IPS-20b (cell line): ENCODE measurements around the gene FXYD5.

Experiments used
- H3K27ac ChIP-seq: one replicate; pipeline ENCODE4 v1.5.1; 2013; ENCODE audit warnings: low read length
- H3K27me3 ChIP-seq: 2 replicates; pipeline ENCODE4 v1.6.1; 2013; ENCODE audit warnings: mild to moderate bottlenecking, low read length, inconsistent platforms; ENCODE audit not compliant: insufficient read depth
- H3K36me3 ChIP-seq: 2 replicates; pipeline ENCODE4 v1.6.1; 2013; ENCODE audit warnings: low read depth, mild to moderate bottlenecking, inconsistent platforms, low read length, moderate library complexity; ENCODE audit not compliant: insufficient read depth
- H3K4me1 ChIP-seq: 2 replicates; pipeline ENCODE4 v1.6.1; 2013; ENCODE audit warnings: mild to moderate bottlenecking, control low read depth, inconsistent platforms, low read length, moderate library complexity; ENCODE audit not compliant: insufficient read depth
- H3K4me3 ChIP-seq: 2 replicates; pipeline ENCODE4 v1.5.1; 2013; ENCODE audit warnings: mild to moderate bottlenecking, low read length, inconsistent platforms
- H3K9ac ChIP-seq: 2 replicates; pipeline ENCODE4 v1.6.1; 2013; ENCODE audit warnings: low read depth, mild to moderate bottlenecking, inconsistent platforms, low read length, moderate library complexity
- H3K9me3 ChIP-seq: 2 replicates; pipeline ENCODE4 v1.6.1; 2013; ENCODE audit warnings: mild to moderate bottlenecking, low read depth, low read length, inconsistent platforms; ENCODE audit not compliant: insufficient read depth

FXYD5 gene

DNA sequence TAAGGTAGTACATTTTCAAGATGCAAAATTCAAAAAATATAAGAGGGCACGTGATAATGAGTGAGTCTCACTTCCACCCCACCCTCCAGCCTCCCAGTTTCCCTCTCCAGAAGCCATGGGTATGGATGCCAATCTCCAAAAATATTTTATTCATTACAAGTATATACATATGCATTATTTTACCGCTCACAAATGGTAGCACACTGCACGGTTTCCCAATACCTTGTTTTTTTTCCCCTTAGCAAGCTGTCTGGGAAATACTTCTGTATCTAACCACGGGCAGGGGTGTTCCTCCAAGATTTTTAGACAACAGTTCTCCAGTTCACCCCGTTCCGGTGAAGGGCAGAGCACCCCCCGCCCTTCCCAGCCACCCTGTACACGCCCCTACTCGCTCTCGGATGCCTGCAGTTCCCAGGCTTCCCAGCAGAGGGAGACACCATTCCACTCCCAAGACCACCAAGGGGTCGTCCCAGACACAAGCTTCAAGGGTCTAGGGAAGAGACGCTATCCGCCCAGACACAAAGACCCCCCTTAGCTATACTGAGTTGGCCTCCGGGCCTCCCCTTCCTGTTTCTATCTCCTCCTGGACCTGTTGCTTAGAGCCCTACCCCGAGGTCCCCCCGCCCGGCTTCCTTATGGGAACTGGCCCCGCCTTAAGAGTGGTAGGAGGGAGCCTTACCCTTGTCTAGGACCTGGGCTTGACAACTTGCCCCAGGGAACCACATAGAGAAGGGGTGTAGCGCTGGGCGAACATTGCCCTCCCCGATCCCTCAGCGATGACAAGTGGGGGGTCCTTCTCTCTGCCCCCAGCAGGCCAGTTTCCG lies 40.0 kb upstream of the FXYD5 start:
- Histone ChIP-seq H3K9ac (no peak overlapping the region), H3K27ac (no peak overlapping the region), H3K36me3 (no peaks in the 10 kb centered on the region), H3K27me3 (no peaks in the 10 kb centered on the region; the same call in 1 of the 2 replicates), H3K4me3 (peak overlapping the region; percentile 67), H3K4me1 (peaks cover 5% of the 10 kb centered on the region; the same call in 1 of the 2 replicates), H3K9me3 (no peaks in the 10 kb centered on the region)

DNA sequence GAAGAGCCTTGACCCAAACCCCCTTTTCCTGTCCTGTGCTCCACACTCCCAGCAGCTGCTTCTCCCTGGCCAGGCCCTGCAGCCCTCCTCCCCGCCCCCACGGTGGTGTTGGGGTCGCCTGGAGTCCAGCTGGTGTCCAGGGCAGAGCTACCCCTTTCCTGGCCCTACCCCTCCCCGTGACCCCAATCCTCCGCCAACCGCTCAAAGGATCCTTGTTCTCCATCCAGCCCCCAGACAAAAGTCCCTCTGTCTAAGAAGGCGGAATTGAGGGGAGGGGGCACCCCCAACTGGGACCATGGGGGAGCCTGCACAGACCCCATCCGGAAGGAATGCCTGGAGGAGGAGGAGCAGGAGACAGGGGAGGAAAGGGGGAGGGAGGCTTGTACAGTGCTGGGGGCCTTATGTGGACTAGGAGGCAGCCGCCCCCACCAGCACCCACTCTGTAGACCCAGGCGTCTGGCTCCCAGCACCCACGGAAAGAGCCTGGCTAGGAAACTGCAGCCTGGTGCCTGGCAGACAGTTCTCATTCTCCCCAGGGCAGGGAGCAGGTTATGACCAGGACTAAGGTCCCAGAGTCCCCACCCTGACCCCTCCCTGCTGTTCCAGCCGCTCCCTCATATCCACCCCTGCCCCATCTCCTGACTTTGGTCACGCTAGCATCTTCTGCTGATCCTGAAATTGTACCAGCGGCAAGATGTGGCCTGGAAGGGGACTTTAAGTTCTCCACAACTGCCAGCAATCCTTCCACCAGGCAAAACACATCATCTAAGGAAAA lies 39.2 kb upstream of the FXYD5 start, which contains the start of gene FXYD3:
FXYD3 (plus strand) TSS at position 647 of the 775 bp plus-strand sequence. CDS start 3,554 bp downstream, outside the sequence.
- Histone ChIP-seq H3K36me3 (no peaks in the 10 kb centered on the region), H3K27ac (no peak within 1 kb of the TSS), H3K4me1 (peaks cover 5% of the 10 kb centered on the region; the same call in 1 of the 2 replicates), H3K9me3 (no peaks in the 10 kb centered on the region), H3K9ac (no peak within 1 kb of the TSS), H3K27me3 (no peaks in the 10 kb centered on the region; the same call in 1 of the 2 replicates), H3K4me3 (peak within 1 kb of the TSS; percentile 67)

DNA sequence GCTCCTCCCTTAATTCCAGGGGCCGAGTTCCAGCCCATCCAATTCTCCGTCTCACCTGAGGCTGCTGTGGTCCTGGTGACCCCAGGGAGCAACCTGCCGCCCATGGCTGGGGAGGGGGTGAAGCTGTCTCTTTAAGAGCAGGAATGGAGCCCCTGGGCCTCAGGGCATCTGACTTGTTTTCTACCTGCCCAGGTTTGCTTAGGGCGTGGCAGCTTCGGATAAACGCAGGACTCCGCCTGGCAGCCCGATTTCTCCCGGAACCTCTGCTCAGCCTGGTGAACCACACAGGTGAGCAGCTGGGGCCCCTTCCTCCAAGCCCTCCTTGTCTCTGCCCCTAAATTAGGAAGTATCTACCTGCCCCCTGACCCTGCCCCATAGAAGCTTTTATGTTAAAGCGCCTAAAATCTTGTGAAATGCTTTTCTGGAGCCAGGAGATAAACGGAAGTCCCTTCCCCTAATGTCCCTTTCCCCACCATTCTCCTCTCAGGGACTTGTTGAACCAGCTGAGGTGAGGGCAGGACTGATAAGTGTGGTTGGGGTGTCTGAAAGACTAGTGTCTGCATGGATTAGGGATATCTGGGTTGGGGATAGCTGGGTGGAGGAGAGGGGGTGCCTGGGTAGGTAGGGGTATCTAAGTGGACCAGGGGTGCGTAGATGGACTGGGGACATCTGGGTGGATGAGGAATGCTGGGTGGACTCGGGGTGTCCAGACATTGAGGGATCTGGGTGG lies 38.3 kb upstream of the FXYD5 start:
- H3K9ac ChIP-seq = no peak overlapping the region
- H3K4me1 ChIP-seq = peaks cover 5% of the 10 kb centered on the region; the same call in 1 of the 2 replicates
- no peak overlapping the region for H3K4me3 ChIP-seq
- no peaks in the 10 kb centered on the region; the same call in 1 of the 2 replicates for H3K27me3 ChIP-seq
- H3K36me3 ChIP-seq = no peaks in the 10 kb centered on the region
- no peaks in the 10 kb centered on the region for H3K9me3 ChIP-seq
- no peak overlapping the region for H3K27ac ChIP-seq

DNA sequence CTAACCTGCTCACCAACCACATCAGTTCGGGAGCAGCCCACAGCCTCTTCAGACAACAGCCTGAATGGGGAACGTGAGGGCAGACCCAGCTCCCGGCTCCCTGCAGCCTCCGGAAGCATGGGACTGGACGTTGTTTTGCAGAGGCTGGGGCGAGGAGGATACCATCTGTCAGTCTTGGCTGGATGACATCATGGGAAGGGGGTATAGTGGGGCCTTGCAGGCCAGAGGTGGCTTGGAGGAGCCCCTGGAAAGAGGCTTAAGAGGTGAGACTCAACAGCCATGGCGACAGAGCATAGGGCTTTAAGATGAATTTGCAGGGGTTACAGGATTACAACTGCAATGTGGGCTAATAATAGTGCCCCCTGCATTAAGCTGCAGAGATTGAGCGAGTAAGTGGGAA lies 37.4 kb upstream of the FXYD5 start:
- peaks cover 5% of the 10 kb centered on the region; the same call in 1 of the 2 replicates for H3K4me1 ChIP-seq
- H3K27ac ChIP-seq = no peak overlapping the region
- H3K9ac ChIP-seq = no peak overlapping the region

DNA sequence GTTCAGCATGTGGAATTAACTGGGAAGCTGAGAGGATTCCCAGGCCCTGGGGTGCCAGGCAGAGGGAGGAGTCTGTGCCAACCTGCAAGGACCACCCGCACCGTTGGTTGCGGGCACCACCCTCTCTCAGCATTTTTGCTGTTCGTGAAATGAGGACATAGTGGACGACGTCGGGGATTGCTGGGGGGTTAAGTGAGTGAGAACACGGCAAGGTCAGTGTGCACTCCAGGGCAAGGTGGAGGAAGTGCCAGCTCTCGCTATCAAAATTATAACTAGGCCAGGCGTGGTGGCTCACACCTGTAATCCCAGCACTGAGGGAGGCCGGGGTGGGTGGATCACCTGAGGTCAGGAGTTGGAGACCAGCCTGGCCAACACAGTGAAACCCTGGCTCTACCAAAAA lies 36.7 kb upstream of the FXYD5 start:
- no peaks in the 10 kb centered on the region for H3K36me3 ChIP-seq
- H3K27ac ChIP-seq = no peak overlapping the region
- H3K9me3 ChIP-seq = no peaks in the 10 kb centered on the region
- H3K4me3 ChIP-seq = no peak overlapping the region
- H3K9ac ChIP-seq = no peak overlapping the region
- peaks cover 6% of the 10 kb centered on the region; the same call in 1 of the 2 replicates for H3K4me1 ChIP-seq
- H3K27me3 ChIP-seq = no peaks in the 10 kb centered on the region; the same call in 1 of the 2 replicates

More for the DNA sequence above, 37.4 kb upstream of the FXYD5 start:
- Histone ChIP-seq H3K27me3 (no peaks in the 10 kb centered on the region; the same call in 1 of the 2 replicates), H3K36me3 (no peaks in the 10 kb centered on the region), H3K4me3 (no peak overlapping the region), H3K9me3 (no peaks in the 10 kb centered on the region)

DNA sequence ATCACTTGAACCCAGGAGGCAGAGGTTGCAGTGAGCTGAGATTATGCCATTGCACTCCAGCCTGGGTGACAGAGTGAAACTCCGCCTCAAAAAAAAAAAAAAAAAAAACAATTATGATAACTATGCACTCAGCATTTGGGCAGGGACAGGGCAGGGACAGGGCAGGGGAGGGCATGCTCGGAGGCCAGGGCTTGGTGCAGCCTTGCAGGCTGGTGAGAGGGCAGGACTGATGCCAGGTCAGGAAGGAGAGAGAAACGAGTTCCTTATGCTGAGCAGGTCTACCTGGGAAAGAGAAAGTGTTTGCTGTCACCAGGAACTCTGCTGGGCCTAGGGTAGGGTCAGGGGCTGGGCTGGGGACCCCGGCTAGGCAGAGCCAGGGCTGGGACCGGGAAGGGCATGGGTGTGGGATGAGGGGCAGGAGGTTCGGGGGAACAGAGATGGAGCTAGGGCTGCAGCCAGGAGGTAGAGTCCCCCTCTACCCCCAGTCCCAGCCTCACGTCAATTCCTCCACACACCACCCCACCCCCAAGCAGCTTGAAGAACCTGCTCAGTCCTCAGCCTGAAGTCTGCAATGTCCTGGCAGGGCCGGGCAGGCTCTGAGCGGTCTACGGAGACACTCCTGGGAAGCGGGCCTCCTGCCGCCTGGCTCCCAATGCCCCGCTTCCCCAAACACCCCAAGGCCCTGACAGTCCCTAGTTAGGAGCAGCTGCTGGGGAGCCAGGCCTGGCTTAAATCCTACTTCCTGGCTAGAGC lies 36.1 kb upstream of the FXYD5 start:
- Histone ChIP-seq H3K9ac (no peak overlapping the region), H3K27me3 (no peaks in the 10 kb centered on the region; the same call in 1 of the 2 replicates), H3K36me3 (no peaks in the 10 kb centered on the region), H3K9me3 (no peaks in the 10 kb centered on the region), H3K27ac (no peak overlapping the region), H3K4me3 (no peak overlapping the region), H3K4me1 (peaks cover 12% of the 10 kb centered on the region; the same call in 1 of the 2 replicates)

DNA sequence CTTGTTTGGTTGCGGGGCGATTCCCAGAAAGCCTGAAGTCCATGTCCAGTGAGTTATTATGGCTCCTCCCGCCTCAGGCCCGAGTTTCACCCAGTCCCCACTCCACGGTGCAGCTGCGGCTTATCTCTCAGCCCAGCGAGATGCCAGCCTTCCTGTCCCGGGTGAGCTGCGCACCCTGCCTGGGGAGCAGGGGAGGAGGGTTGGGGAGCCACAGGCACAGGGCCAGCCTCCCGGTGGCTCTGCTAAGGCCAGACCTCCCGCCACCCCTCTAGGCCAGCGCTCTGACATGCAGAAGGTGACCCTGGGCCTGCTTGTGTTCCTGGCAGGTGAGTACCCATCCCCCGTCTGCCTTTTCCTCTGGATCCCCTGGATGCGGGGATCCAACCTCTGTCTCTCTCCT lies 35.4 kb upstream of the FXYD5 start:
- H3K9me3 ChIP-seq = no peaks in the 10 kb centered on the region
- H3K36me3 ChIP-seq = no peaks in the 10 kb centered on the region
- no peaks in the 10 kb centered on the region; the same call in 1 of the 2 replicates for H3K27me3 ChIP-seq
- H3K9ac ChIP-seq = no peak overlapping the region
- H3K4me1 ChIP-seq = peaks cover 16% of the 10 kb centered on the region; the same call in 1 of the 2 replicates
- H3K27ac ChIP-seq = no peak overlapping the region
- no peak overlapping the region for H3K4me3 ChIP-seq

DNA sequence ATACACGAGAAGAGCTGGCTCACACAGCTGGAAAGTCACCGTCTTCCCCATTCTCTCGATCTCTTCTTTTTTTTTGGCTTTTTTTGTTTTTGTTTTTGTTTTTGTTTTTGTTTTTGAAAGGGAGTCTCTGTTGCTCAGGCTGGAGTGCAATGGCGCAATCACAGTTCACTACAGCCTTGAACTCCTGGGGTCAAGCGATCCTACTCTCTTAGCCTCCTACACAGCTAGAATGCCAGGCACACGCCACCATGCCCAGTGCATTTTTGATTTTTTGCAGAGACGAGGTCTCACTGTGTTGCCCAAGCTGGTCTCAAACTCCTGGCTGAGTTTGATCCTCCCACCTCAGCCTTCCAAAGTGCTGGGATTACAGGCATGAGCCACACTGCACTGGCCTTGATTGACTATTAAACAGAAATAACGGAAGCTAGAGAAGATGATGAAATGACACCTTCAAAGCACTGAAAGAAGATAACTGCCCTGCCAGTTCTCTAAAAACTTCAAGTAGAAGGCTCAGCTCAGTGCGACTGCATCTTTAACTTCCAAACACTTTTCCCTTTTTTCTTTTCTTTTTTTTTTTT lies 34.9 kb upstream of the FXYD5 start:
- H3K27ac ChIP-seq = no peak overlapping the region

DNA sequence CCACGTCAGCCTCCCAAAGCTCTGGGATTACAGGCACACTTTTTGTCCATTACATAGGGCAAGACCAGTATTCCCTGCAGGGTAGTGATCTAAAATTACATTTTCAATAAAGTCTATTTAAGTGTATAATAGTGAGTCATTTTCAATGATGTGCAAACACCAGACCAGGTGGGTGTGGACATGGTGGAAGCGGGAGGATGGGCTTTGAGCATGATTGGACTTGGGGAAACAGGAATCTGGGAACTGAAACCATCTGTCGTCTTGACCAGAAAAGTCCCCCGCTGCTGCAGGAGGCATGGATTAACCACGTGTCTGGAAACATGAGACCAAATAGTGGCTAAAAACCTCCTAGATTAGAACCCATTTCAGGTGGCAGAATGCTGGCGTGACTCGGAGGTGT lies 34.0 kb upstream of the FXYD5 start:
- no peaks in the 10 kb centered on the region for H3K9me3 ChIP-seq
- H3K36me3 ChIP-seq = no peaks in the 10 kb centered on the region
- no peak overlapping the region for H3K9ac ChIP-seq
- H3K27ac ChIP-seq = no peak overlapping the region
- no peaks in the 10 kb centered on the region; the same call in 1 of the 2 replicates for H3K27me3 ChIP-seq
- H3K4me3 ChIP-seq = no peak overlapping the region
- H3K4me1 ChIP-seq = peaks cover 11% of the 10 kb centered on the region

More for the DNA sequence above, 34.9 kb upstream of the FXYD5 start:
- Histone ChIP-seq H3K9me3 (no peaks in the 10 kb centered on the region), H3K4me3 (no peak overlapping the region), H3K4me1 (peaks cover 16% of the 10 kb centered on the region), H3K9ac (no peak overlapping the region), H3K36me3 (no peaks in the 10 kb centered on the region), H3K27me3 (no peaks in the 10 kb centered on the region; the same call in 1 of the 2 replicates)

DNA sequence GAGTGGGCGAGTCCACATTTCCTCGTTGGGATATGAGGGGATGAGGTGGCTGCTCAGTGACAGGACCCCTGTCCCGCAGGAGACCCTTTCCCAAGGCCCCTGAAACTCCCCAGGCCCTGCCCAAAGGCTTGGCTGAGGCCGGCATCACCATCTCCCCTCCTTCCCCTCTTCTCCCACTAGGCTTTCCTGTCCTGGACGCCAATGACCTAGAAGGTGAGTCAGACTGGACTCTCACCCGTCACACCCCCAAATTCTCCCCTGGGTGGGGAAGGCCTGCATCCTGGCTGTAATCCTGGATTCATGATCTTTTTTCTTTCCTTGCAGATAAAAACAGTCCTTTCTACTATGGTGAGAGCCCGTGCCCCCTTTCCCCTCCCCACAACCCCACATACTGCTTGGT lies 33.6 kb upstream of the FXYD5 start:
- H3K4me1 ChIP-seq = peaks cover 11% of the 10 kb centered on the region
- H3K27me3 ChIP-seq = no peaks in the 10 kb centered on the region; the same call in 1 of the 2 replicates
- no peaks in the 10 kb centered on the region for H3K9me3 ChIP-seq
- no peak overlapping the region for H3K9ac ChIP-seq
- H3K36me3 ChIP-seq = no peaks in the 10 kb centered on the region
- no peak overlapping the region for H3K27ac ChIP-seq
- H3K4me3 ChIP-seq = no peak overlapping the region
